Measurements from ENCODE around the gene GLG1. TPM values are rescaled to one million over a fixed set of nuclear protein-coding genes. Genes with fewer than 3 reads are reported as not detected.
"Not testable (repeated sequence)": the region's sequence is repeated elsewhere in the genome, so short reads cannot be mapped to it uniquely, and the experiment has no call there.

The GLG1 gene
- 10 to 100 TPM; 58.1 to 63.8 TPM for total RNA-seq

DNA sequence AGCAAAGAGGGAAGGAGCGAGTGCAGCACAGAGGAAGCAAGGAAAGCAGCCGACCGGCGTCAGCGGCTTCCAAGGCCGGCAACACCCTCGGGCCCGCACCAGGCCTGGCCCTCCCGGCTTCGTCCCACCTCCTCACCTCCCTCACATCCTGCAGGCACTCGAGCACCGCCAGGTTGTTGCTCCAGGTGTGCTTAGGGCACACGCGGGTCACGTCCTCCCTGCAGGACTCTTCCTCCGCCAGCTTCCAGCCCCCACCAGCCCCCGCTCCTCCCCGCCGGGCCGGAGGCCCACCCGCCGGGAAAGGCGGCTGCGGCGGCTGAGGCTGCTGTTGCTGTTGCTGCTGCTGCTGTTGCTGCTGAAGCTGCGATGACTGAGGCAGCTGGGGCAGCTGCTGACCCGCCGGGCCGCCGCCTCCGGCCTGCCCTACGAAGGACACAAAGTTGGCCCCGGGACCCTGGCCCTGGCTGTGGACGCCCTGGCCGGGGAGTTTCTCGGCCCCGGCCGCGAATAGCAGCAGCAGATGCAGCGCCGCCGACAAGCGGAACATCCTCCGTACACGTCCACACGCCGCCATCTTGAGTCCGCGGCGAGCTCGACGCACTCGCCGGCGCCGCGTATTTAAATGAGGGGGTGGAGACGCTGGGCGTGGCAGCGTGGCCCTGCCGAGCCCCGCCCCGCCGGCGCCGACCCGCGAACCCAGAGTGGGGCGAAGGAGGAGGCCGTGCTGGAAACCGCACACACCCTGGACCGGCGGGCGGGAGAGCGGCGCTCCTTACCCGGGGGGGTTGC, at the start of gene GLG1:
GLG1 (minus strand) TSS at position 594 of the 789 bp plus-strand sequence; CDS start at position 574, 20 bp downstream.
- CTCF ChIA-PET = interaction anchor here (1.2 to 1.9 kb wide), 2 partner anchors 10 to 16 kb away, joined by 6 to 8 read pairs; no protein-coding TSS in a partner anchor
- intact Hi-C loops (cut with micrococcal nuclease) = loop anchor here (1.0 to 10.0 kb wide), 6 partner anchors 20 to 242 kb away; partner anchors contain the start of gene RFWD3
- Mint-ChIP-seq H3K27me3 (no peaks in the 10 kb centered on the region), H3K4me1 (ENCODE audit: low read depth) (peaks cover 54% of the 10 kb centered on the region), H3K9me3 (no peaks in the 10 kb centered on the region), H3K4me3 (peak within 1 kb of the TSS; percentile 83), H3K36me3 (peaks cover 2% of the 10 kb centered on the region), H3K27ac (peak within 1 kb of the TSS; percentile 85)
- POLR2A ChIA-PET = interaction anchor here (0.7 to 2.3 kb wide), 8 partner anchors 10 to 169 kb away, joined by 3 to 10 read pairs (median 4); partner anchors contain the start of genes MLKL and RFWD3
- DNase-seq = peak; percentile 93

GRCh38 chr16:74654536-74655050, 47.7 kb upstream of the GLG1 start:
- no peak overlapping the region for H3K4me3 Mint-ChIP-seq
- H3K27ac Mint-ChIP-seq = no peak overlapping the region
- peaks cover 57% of the 10 kb centered on the region for H3K4me1 Mint-ChIP-seq (ENCODE audit: low read depth)
- H3K27me3 Mint-ChIP-seq = no peaks in the 10 kb centered on the region
- DNase-seq = no peak
- peaks cover 55% of the 10 kb centered on the region for H3K36me3 Mint-ChIP-seq
- POLR2A ChIA-PET = interaction anchor here (1.7 kb wide), 1 partner anchor 12 kb away, joined by 5 read pairs; the partner anchor contains the start of gene RFWD3
- CTCF ChIA-PET = interaction anchor here (0.9 to 1.5 kb wide), 3 partner anchors 9 to 32 kb away, joined by 3 to 5 read pairs (median 4); partner anchors contain the start of gene RFWD3
- intact Hi-C loops (cut with micrococcal nuclease) = no loop called here
- H3K9me3 Mint-ChIP-seq = no peaks in the 10 kb centered on the region

GRCh38 chr16:74652883-74653282, 46.0 kb upstream of the GLG1 start:
- peaks cover 42% of the 10 kb centered on the region for H3K4me1 Mint-ChIP-seq (ENCODE audit: low read depth)
- H3K27me3 Mint-ChIP-seq; H3K27ac Mint-ChIP-seq; H3K9me3 Mint-ChIP-seq; DNase-seq; intact Hi-C loops (cut with micrococcal nuclease); H3K4me3 Mint-ChIP-seq: not testable (repeated sequence)
- peaks cover 52% of the 10 kb centered on the region for H3K36me3 Mint-ChIP-seq
- POLR2A ChIA-PET = interaction anchor here (2.2 kb wide), 1 partner anchor 12 kb away, joined by 9 read pairs; no protein-coding TSS in a partner anchor
- CTCF ChIA-PET = interaction anchor here (0.6 to 2.0 kb wide), 3 partner anchors 11 to 172 kb away, joined by 3 to 7 read pairs (median 6); partner anchors contain the start of gene RFWD3

GRCh38 chr16:74652249-74652648, 45.3 kb upstream of the GLG1 start:
- H3K27me3 Mint-ChIP-seq = no peaks in the 10 kb centered on the region
- no peaks in the 10 kb centered on the region for H3K9me3 Mint-ChIP-seq
- DNase-seq = no peak
- H3K27ac Mint-ChIP-seq = no peak overlapping the region
- peaks cover 48% of the 10 kb centered on the region for H3K36me3 Mint-ChIP-seq
- H3K4me3 Mint-ChIP-seq = no peak overlapping the region
- intact Hi-C loops (cut with micrococcal nuclease) = no loop called here
- peaks cover 38% of the 10 kb centered on the region for H3K4me1 Mint-ChIP-seq (ENCODE audit: low read depth)
- ChIA-PET POLR2A (interaction anchor here (0.6 to 2.2 kb wide), 2 partner anchors 13 to 53 kb away, joined by 3 to 9 read pairs; no protein-coding TSS in a partner anchor), CTCF (interaction anchor here (0.6 to 2.5 kb wide), 12 partner anchors 8 to 172 kb away, joined by 3 to 12 read pairs (median 4); partner anchors contain the start of gene RFWD3)

DNA sequence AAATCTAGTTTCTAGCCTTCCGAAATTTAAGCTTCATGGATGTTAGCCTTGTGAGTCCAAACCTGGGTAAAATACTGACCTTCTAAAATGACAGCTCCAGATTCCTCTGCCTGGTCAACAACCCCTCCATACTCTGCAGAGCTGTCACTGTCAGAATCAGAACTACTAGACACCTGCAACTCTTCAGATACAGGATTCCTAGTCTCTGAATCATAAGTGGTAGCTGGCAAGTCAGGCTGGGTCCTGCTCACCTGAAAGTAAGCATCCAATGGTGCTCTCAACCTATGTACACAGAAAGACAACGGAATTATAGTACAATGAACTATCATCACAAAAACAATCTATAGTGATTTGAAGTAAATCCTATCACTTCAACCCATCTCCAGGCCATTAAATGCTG, 44.9 kb upstream of the GLG1 start:
- CTCF ChIA-PET = interaction anchor here (0.6 to 2.5 kb wide), 13 partner anchors 8 to 172 kb away, joined by 3 to 12 read pairs (median 4); partner anchors contain the start of gene RFWD3
- intact Hi-C loops (cut with micrococcal nuclease) = no loop called here
- H3K4me3 Mint-ChIP-seq = no peak overlapping the region
- POLR2A ChIA-PET = interaction anchor here (0.6 to 2.2 kb wide), 2 partner anchors 13 to 53 kb away, joined by 3 to 9 read pairs; no protein-coding TSS in a partner anchor
- DNase-seq = no peak
- no peak overlapping the region for H3K27ac Mint-ChIP-seq
- H3K9me3 Mint-ChIP-seq = no peaks in the 10 kb centered on the region
- peaks cover 46% of the 10 kb centered on the region for H3K36me3 Mint-ChIP-seq
- peaks cover 34% of the 10 kb centered on the region for H3K4me1 Mint-ChIP-seq (ENCODE audit: low read depth)
- no peaks in the 10 kb centered on the region for H3K27me3 Mint-ChIP-seq

- ChIA-PET CTCF (interaction anchor here (0.9 to 2.5 kb wide), 11 partner anchors 9 to 61 kb away, joined by 3 to 12 read pairs (median 5); partner anchors contain the start of gene RFWD3), POLR2A (interaction anchor here (2.2 kb wide), 1 partner anchor 14 kb away, joined by 9 read pairs; no protein-coding TSS in a partner anchor)
- Mint-ChIP-seq H3K9me3 (no peaks in the 10 kb centered on the region), H3K27me3 (no peaks in the 10 kb centered on the region), H3K36me3 (peaks cover 42% of the 10 kb centered on the region), H3K27ac (no peak overlapping the region), H3K4me3 (no peak overlapping the region), H3K4me1 (ENCODE audit: low read depth) (peaks cover 30% of the 10 kb centered on the region)
- DNase-seq = no peak
- intact Hi-C loops (cut with micrococcal nuclease) = no loop called here
Measured at GRCh38 chr16:74650966-74651567, 44.2 kb upstream of the GLG1 start.

DNA sequence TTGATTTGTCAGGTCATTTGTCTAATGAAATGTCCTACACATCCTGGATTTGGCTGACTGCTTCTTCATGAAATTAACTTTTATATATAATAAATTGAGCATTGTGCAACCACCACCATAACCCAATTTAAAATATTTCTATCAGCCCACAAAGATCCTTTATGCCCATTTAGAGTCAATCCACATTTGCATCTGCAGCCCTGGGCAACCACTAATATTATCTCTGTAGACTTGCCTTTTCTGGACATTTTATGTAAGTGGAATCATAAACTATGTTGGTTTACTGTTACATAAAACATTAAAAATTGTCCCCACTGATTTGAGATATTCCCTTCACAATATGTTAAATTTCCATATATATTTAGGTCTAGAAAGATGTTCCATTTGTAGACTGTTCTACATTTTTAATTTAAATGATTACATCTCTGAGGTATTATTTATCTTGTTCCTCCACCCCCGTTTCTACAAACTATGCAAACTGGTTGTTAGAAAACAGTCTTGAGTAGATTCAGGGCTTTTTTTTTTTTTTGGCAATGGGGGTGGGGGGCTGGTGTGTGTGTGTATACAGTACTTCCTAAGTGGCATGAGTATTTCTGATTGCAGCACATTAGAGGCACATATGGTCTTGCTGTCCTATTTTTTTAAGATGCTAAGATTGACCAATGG, 43.1 kb upstream of the GLG1 start:
- intact Hi-C loops (cut with micrococcal nuclease) = no loop called here
- POLR2A ChIA-PET = no interaction called here
- Mint-ChIP-seq H3K9me3 (no peaks in the 10 kb centered on the region), H3K27me3 (no peaks in the 10 kb centered on the region), H3K36me3 (peaks cover 35% of the 10 kb centered on the region), H3K4me3 (no peak overlapping the region), H3K27ac (no peak overlapping the region), H3K4me1 (ENCODE audit: low read depth) (peaks cover 24% of the 10 kb centered on the region)
- no peak for DNase-seq
- CTCF ChIA-PET = interaction anchor here (0.6 to 2.5 kb wide), 4 partner anchors 15 to 23 kb away, joined by 3 to 12 read pairs (median 3); no protein-coding TSS in a partner anchor

- Mint-ChIP-seq H3K27ac (no peak overlapping the region), H3K9me3 (no peaks in the 10 kb centered on the region), H3K4me3 (no peak overlapping the region), H3K4me1 (ENCODE audit: low read depth) (no peaks in the 10 kb centered on the region), H3K27me3 (no peaks in the 10 kb centered on the region), H3K36me3 (peaks cover 38% of the 10 kb centered on the region)
- CTCF ChIA-PET = interaction anchor here (2.2 kb wide), 1 partner anchor 10 kb away, joined by 6 read pairs; no protein-coding TSS in a partner anchor
- POLR2A ChIA-PET = interaction anchor here (1.7 kb wide), 1 partner anchor 14 kb away, joined by 3 read pairs; no protein-coding TSS in a partner anchor
- intact Hi-C loops (cut with micrococcal nuclease) = no loop called here
- no peak for DNase-seq
Measured at GRCh38 chr16:74641969-74642368, 35.1 kb upstream of the GLG1 start.

DNA sequence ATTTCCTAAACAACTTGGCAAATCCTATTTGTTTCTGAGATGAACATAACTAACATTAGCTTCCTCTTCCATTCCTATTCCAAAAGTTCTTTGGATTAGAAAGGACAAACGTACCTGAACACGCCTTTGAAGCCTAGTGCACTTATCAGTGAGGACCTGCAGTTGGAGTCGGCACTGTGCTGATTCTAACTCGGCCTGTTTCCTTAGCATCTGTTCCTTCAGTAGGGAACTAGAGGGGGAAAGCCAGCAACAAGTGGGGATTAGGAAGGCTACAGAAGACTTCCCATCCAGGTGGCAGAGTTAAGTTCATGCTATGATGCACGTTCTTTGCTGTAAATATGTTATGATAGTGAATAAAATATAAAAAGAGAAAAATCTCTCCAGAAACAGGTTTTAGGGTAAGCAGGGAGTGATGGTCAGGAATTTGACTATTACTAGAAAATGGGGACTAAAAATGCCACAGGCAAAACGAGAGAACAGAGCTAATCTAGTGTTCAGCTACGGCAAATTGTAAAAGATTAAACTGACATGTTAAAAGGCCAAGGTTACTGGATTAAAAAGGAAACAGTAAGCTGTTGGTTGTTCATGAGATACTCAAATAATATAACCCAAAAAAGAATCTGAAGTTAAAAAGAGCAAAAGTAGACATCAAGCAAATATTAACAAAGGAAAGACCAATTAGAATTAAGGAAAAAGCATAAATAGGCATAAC, 31.0 kb upstream of the GLG1 start:
- H3K4me1 Mint-ChIP-seq (ENCODE audit: low read depth) = no peaks in the 10 kb centered on the region
- H3K27me3 Mint-ChIP-seq = no peaks in the 10 kb centered on the region
- intact Hi-C loops (cut with micrococcal nuclease) = no loop called here
- ChIA-PET POLR2A (interaction anchor here (1.0 kb wide), 1 partner anchor 63 kb away, joined by 3 read pairs; no protein-coding TSS in a partner anchor), CTCF (interaction anchor here (0.7 kb wide), 1 partner anchor 387 kb away, joined by 3 read pairs; no protein-coding TSS in a partner anchor)
- H3K9me3 Mint-ChIP-seq = no peaks in the 10 kb centered on the region
- DNase-seq = no peak
- peaks cover 37% of the 10 kb centered on the region for H3K36me3 Mint-ChIP-seq
- no peak overlapping the region for H3K27ac Mint-ChIP-seq
- no peak overlapping the region for H3K4me3 Mint-ChIP-seq

DNA sequence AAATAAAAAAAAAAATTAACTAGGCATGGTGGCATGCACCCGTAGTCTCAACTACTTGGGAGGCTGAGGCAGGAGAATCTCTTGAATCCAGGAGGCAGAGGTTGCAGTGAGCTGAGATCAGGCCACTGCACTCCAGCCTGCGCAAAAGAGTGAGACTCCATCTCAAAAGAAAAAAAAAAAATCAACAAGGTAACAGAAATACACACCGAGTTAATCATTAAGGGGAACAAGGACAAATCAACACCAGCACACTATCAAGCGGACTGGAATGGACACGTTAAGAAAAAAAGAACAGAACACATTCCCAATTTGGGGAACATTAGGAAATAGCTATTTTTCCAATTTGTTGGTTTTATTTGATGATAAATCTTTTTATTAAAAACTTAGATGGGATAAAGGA, 28.4 kb upstream of the GLG1 start:
- ChIA-PET POLR2A (no interaction called here), CTCF (no interaction called here)
- Mint-ChIP-seq H3K4me1 (ENCODE audit: low read depth) (no peaks in the 10 kb centered on the region), H3K27ac (no peak overlapping the region), H3K9me3 (no peaks in the 10 kb centered on the region), H3K4me3 (no peak overlapping the region), H3K27me3 (no peaks in the 10 kb centered on the region), H3K36me3 (peaks cover 42% of the 10 kb centered on the region)
- intact Hi-C loops (cut with micrococcal nuclease) = no loop called here
- DNase-seq = no peak

GRCh38 chr16:74633686-74634085, 26.8 kb upstream of the GLG1 start:
- no peak overlapping the region for H3K4me3 Mint-ChIP-seq
- H3K4me1 Mint-ChIP-seq (ENCODE audit: low read depth) = peaks cover 5% of the 10 kb centered on the region
- intact Hi-C loops (cut with micrococcal nuclease) = no loop called here
- ChIA-PET CTCF (no interaction called here), POLR2A (interaction anchor here (0.6 kb wide), 1 partner anchor 13 kb away, joined by 4 read pairs; no protein-coding TSS in a partner anchor)
- no peaks in the 10 kb centered on the region for H3K9me3 Mint-ChIP-seq
- no peak for DNase-seq
- H3K36me3 Mint-ChIP-seq = peaks cover 48% of the 10 kb centered on the region
- no peaks in the 10 kb centered on the region for H3K27me3 Mint-ChIP-seq
- no peak overlapping the region for H3K27ac Mint-ChIP-seq
